GM12878 (cell line): ENCODE measurements around the gene ANKRD44. TPM values are rescaled to one million over a fixed set of nuclear protein-coding genes. Genes with fewer than 3 reads are reported as not detected.
A peak's percentile ranks its signal among the peaks of the same experiment; 100 is the strongest.

Experiments used
- BCL11A ChIP-seq: IDR thresholded peaks from 2 replicates; pipeline ENCODE4 v1.6.1; 2011; ENCODE audit warnings: low read depth, low read length
- BCL3 ChIP-seq: IDR thresholded peaks from 2 replicates; pipeline ENCODE4 v1.6.1; 2011; ENCODE audit warnings: borderline replicate concordance, low read depth, mild to moderate bottlenecking, moderate library complexity, low read length; ENCODE audit not compliant: insufficient read depth, poor library complexity, severe bottlenecking
- CHD1 ChIP-seq: IDR thresholded peaks from 2 replicates; pipeline ENCODE4 v1.6.1; 2012; ENCODE audit warnings: low read depth, low read length, improper control_type of control experiment
- CHD2 ChIP-seq: IDR thresholded peaks from 2 replicates; pipeline ENCODE4 v1.6.1; 2011; ENCODE audit warnings: low read depth, low read length, improper control_type of control experiment, borderline replicate concordance
- CREM ChIP-seq: IDR thresholded peaks from 2 replicates; pipeline ENCODE4 v1.6.1; 2014; ENCODE audit warnings: antibody characterized with exemption, low read depth
- IKZF2 ChIP-seq, 2 experiments: fragments of 450-650 bp; IDR thresholded peaks; 2 replicates each; pipeline ENCODE4 v1.6.1; 2017; ENCODE audit warnings: mild to moderate bottlenecking in 2 of 2, moderate library complexity in 2 of 2
- JUNB ChIP-seq: IDR thresholded peaks from 2 replicates; pipeline ENCODE4 v1.6.1; 2016; ENCODE audit warnings: antibody characterized with exemption, mild to moderate bottlenecking
- NFYA ChIP-seq: IDR thresholded peaks from 2 replicates; pipeline ENCODE4 v1.6.1; 2011; ENCODE audit warnings: low read depth, mild to moderate bottlenecking, low read length, improper control_type of control experiment, borderline replicate concordance
- NR2C2 ChIP-seq: IDR thresholded peaks from 2 replicates; pipeline ENCODE4 v1.6.1; 2011; ENCODE audit warnings: borderline replicate concordance, low read depth; ENCODE audit not compliant: control insufficient read depth, insufficient read length
- NR2F1 ChIP-seq: fragments of 450-650 bp; conservative IDR thresholded peaks from 2 replicates; pipeline ENCODE4 v1.6.1; 2017; ENCODE audit warnings: mild to moderate bottlenecking
- PAX5 ChIP-seq: IDR thresholded peaks from 2 replicates; pipeline ENCODE4 v1.6.1; 2011; ENCODE audit warnings: low read depth, low read length, borderline replicate concordance
- RB1 ChIP-seq: fragments of 450-650 bp; formaldehyde crosslinking; IDR thresholded peaks from 2 replicates; pipeline ENCODE4 v1.6.1; 2017; ENCODE audit warnings: mild to moderate bottlenecking, borderline replicate concordance
- RBBP5 ChIP-seq: fragments of 200-600 bp; sonication (generic); conservative IDR thresholded peaks from 2 replicates; pipeline ENCODE4 v1.6.1; 2016
- RUNX3 ChIP-seq: IDR thresholded peaks from 2 replicates; pipeline ENCODE4 v1.6.1; 2012; ENCODE audit warnings: low read length, inconsistent platforms
- SIN3A ChIP-seq: IDR thresholded peaks from 2 replicates; pipeline ENCODE4 v1.6.1; 2012; ENCODE audit warnings: low read depth, low read length, improper control_type of control experiment
- SMAD1 ChIP-seq: fragments of 450-650 bp; IDR thresholded peaks from 2 replicates; pipeline ENCODE4 v1.6.1; 2018; ENCODE audit warnings: mild to moderate bottlenecking, low read depth; ENCODE audit not compliant: partially characterized antibody
- SMARCA5 ChIP-seq: fragments of 450-650 bp; IDR thresholded peaks from 2 replicates; pipeline ENCODE4 v1.6.1; 2017; ENCODE audit warnings: mild to moderate bottlenecking
- STAT3 ChIP-seq: IDR thresholded peaks from 2 replicates; pipeline ENCODE4 v1.6.1; 2011; ENCODE audit warnings: low read depth, low read length, improper control_type of control experiment
- TBL1XR1 ChIP-seq: IDR thresholded peaks from 2 replicates; pipeline ENCODE4 v1.6.1; 2012; ENCODE audit warnings: low read depth, low read length, improper control_type of control experiment
- TCF12 ChIP-seq: IDR thresholded peaks from 2 replicates; pipeline ENCODE4 v1.6.1; 2011; ENCODE audit warnings: low read depth, mild to moderate bottlenecking, low read length
- polyA plus RNA-seq, 11 experiments: library from polyadenylated mRNA; depleted of rRNA in 4 of 11; unstranded in 6 of 11; stranded (reverse) in 5 of 11; fragments of >200 nt; fragmentation: Nextera tagmentation in 4 of 11; fragmentation: Illumina TruSeq in 1 of 11; extraction: Ambion mirVana in 4 of 11; extraction: Trizol in 1 of 11; gene quantifications; 1 replicate in 1 of 11; 2 replicates in 10 of 11; pipeline versions ENCODE4 v1.2.1 to v1.2.3, GENCODE V29; 2011 to 2016; ENCODE audit warnings: inconsistent platforms in 2 of 11, missing spikeins in 2 of 11, low read depth in 1 of 11
- total RNA-seq, 4 experiments: library from RNA; depleted of rRNA in 3 of 4; stranded (reverse); fragments of >200 nt in 3 of 4; fragmentation: Illumina TruSeq in 1 of 4; extraction: Trizol in 1 of 4; gene quantifications; 2 replicates each; pipeline versions ENCODE4 v1.2.1 to v1.2.3, GENCODE V29; 2013 to 2021
- TF ChIP-seq, protein P1 (sequence below): fragments of 150-350 bp; IDR thresholded peaks from 2 replicates; pipeline ENCODE4 v1.6.1; 2016; ENCODE audit warnings: low read depth, low read length
- TF ChIP-seq, protein P2 (sequence below): fragments of 450-650 bp; IDR thresholded peaks from 2 replicates; pipeline ENCODE4 v1.6.1; 2014; ENCODE audit warnings: mild to moderate bottlenecking
- TF ChIP-seq, protein P3 (sequence below): IDR thresholded peaks from 2 replicates; pipeline ENCODE4 v1.6.1; 2011; ENCODE audit warnings: low read depth, low read length, improper control_type of control experiment, borderline replicate concordance

The ANKRD44 gene
- total and polyA plus RNA-seq, 10 of the 15 experiments (the other 5 are each of a cell fraction or from before 2014, with no cell fraction given) = 19.1 to 99.1 (median 59.6) TPM

GRCh38 chr2:197168705-197169104, 141.9 kb downstream of the ANKRD44 start (continued):
- TF ChIP-seq CHD2 (no peak), IKZF2 (IDR thresholded peaks at IDR 0.05) (no peak), NFYA (no peak), CREM (peak; percentile 56; the same call in 1 of the 2 replicates), TBL1XR1 (no peak), RB1 (0 out of 2 replicates have a peak, but pooled peaks have one; percentile 23), NR2F1 (0 out of 2 replicates have a peak, but pooled peaks have one; percentile 16), RUNX3 (0 out of 2 replicates have a peak, but pooled peaks have one; percentile 13), SIN3A (no peak), SMARCA5 (peak; percentile 66; the same call in 1 of the 2 replicates), CHD1 (no peak), SMAD1 (no peak), BCL3 (no peak), PAX5 (no peak), BCL11A (no peak), STAT3 (no peak), JUNB (no peak), NR2C2 (no peak), RBBP5 (no peak), TCF12 (no peak)
- TF ChIP-seq, protein P1, sequence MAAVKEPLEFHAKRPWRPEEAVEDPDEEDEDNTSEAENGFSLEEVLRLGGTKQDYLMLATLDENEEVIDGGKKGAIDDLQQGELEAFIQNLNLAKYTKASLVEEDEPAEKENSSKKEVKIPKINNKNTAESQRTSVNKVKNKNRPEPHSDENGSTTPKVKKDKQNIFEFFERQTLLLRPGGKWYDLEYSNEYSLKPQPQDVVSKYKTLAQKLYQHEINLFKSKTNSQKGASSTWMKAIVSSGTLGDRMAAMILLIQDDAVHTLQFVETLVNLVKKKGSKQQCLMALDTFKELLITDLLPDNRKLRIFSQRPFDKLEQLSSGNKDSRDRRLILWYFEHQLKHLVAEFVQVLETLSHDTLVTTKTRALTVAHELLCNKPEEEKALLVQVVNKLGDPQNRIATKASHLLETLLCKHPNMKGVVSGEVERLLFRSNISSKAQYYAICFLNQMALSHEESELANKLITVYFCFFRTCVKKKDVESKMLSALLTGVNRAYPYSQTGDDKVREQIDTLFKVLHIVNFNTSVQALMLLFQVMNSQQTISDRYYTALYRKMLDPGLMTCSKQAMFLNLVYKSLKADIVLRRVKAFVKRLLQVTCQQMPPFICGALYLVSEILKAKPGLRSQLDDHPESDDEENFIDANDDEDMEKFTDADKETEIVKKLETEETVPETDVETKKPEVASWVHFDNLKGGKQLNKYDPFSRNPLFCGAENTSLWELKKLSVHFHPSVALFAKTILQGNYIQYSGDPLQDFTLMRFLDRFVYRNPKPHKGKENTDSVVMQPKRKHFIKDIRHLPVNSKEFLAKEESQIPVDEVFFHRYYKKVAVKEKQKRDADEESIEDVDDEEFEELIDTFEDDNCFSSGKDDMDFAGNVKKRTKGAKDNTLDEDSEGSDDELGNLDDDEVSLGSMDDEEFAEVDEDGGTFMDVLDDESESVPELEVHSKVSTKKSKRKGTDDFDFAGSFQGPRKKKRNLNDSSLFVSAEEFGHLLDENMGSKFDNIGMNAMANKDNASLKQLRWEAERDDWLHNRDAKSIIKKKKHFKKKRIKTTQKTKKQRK = no peak
- TF ChIP-seq, protein P2, sequence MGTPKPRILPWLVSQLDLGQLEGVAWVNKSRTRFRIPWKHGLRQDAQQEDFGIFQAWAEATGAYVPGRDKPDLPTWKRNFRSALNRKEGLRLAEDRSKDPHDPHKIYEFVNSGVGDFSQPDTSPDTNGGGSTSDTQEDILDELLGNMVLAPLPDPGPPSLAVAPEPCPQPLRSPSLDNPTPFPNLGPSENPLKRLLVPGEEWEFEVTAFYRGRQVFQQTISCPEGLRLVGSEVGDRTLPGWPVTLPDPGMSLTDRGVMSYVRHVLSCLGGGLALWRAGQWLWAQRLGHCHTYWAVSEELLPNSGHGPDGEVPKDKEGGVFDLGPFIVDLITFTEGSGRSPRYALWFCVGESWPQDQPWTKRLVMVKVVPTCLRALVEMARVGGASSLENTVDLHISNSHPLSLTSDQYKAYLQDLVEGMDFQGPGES = no peak
- TF ChIP-seq, protein P3, sequence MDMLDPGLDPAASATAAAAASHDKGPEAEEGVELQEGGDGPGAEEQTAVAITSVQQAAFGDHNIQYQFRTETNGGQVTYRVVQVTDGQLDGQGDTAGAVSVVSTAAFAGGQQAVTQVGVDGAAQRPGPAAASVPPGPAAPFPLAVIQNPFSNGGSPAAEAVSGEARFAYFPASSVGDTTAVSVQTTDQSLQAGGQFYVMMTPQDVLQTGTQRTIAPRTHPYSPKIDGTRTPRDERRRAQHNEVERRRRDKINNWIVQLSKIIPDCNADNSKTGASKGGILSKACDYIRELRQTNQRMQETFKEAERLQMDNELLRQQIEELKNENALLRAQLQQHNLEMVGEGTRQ = no peak
